ENCODE data around the gene CDH23. TPM values are rescaled to one million over a fixed set of nuclear protein-coding genes. Genes with fewer than 3 reads are reported as not detected.

CDH23 gene
- total RNA-seq, 1 donor from 2014 or later = 5.1 TPM

- no peak for DNase-seq (ENCODE audit: low spot score)
Measured at GRCh38 chr10:71687077-71687476, 290.4 kb downstream of the CDH23 start.

GRCh38 chr10:71687480-71687879 lies 290.8 kb downstream of the CDH23 start:
- DNase-seq (ENCODE audit: low spot score) = no peak

GRCh38 chr10:71688256-71688655 lies 291.5 kb downstream of the CDH23 start:
- DNase-seq (ENCODE audit: low spot score) = no peak

GRCh38 chr10:71690094-71690720 lies 293.5 kb downstream of the CDH23 start:
- no peak for DNase-seq (ENCODE audit: low spot score)

GRCh38 chr10:71691405-71691804 lies 294.7 kb downstream of the CDH23 start:
- no peak for DNase-seq (ENCODE audit: low spot score)

GRCh38 chr10:71692598-71693306 lies 296.0 kb downstream of the CDH23 start:
- DNase-seq (ENCODE audit: low spot score) = no peak

GRCh38 chr10:71693377-71693776 lies 296.7 kb downstream of the CDH23 start:
- peak; percentile 31 for DNase-seq (ENCODE audit: low spot score)

GRCh38 chr10:71694039-71694501 lies 297.4 kb downstream of the CDH23 start:
- DNase-seq (ENCODE audit: low spot score) = no peak

GRCh38 chr10:71694567-71694968 lies 297.8 kb downstream of the CDH23 start:
- DNase-seq (ENCODE audit: low spot score) = peak; percentile 46

GRCh38 chr10:71695502-71696476 lies 299.1 kb downstream of the CDH23 start:
- no peak for DNase-seq (ENCODE audit: low spot score)

GRCh38 chr10:71696628-71697326 lies 300.1 kb downstream of the CDH23 start:
- DNase-seq (ENCODE audit: low spot score) = peak; percentile 67

- DNase-seq (ENCODE audit: low spot score) = no peak
Measured at GRCh38 chr10:71697938-71698709, 301.4 kb downstream of the CDH23 start.

GRCh38 chr10:71698737-71699136 lies 302.0 kb downstream of the CDH23 start:
- no peak for DNase-seq (ENCODE audit: low spot score)

- DNase-seq (ENCODE audit: low spot score) = no peak
Measured at GRCh38 chr10:71700731-71701368, 304.1 kb downstream of the CDH23 start.

- no peak for DNase-seq (ENCODE audit: low spot score)
Measured at GRCh38 chr10:71701496-71702132, 304.9 kb downstream of the CDH23 start.

GRCh38 chr10:71703577-71703976 lies 306.9 kb downstream of the CDH23 start:
- no peak for DNase-seq (ENCODE audit: low spot score)

- no peak for DNase-seq (ENCODE audit: low spot score)
Measured at GRCh38 chr10:71704816-71705215, 308.1 kb downstream of the CDH23 start.

GRCh38 chr10:71705582-71705981 lies 308.9 kb downstream of the CDH23 start:
- DNase-seq (ENCODE audit: low spot score) = no peak

GRCh38 chr10:71706216-71707121 lies 309.7 kb downstream of the CDH23 start:
- DNase-seq (ENCODE audit: low spot score) = no peak

Data from mucosa of gallbladder (tissue), 1 donor.